HEK293 (cell line): Measurements from ENCODE around the gene DNMT1.

Source experiments
- CTCF ChIP-seq: fragments of 450-650 bp; formaldehyde crosslinking; IDR thresholded peaks from 2 replicates; pipeline ENCODE4 v1.5.1; 2016; ENCODE audit warnings: missing biosample characterization, missing genetic modification characterization
- PATZ1 ChIP-seq: fragments of 450-650 bp; formaldehyde crosslinking; IDR thresholded peaks from 2 replicates; pipeline ENCODE4 v1.5.1; 2016; ENCODE audit warnings: missing biosample characterization, missing genetic modification characterization
- SALL2 ChIP-seq: fragments of 450-650 bp; formaldehyde crosslinking; IDR thresholded peaks from 2 replicates; pipeline ENCODE4 v1.5.0; 2017; ENCODE audit warnings: missing biosample characterization, mild to moderate bottlenecking, missing genetic modification characterization, borderline replicate concordance
- SP2 ChIP-seq: fragments of 450-650 bp; formaldehyde crosslinking; IDR thresholded peaks from 2 replicates; pipeline ENCODE4 v1.5.1; 2016; ENCODE audit warnings: missing biosample characterization, missing genetic modification characterization
- TSHZ1 ChIP-seq: fragments of 450-650 bp; formaldehyde crosslinking; IDR thresholded peaks from 2 replicates; pipeline ENCODE4 v1.5.1; 2016; ENCODE audit warnings: missing biosample characterization, missing genetic modification characterization, borderline replicate concordance
- ZBTB11 ChIP-seq: fragments of 450-650 bp; formaldehyde crosslinking; conservative IDR thresholded peaks from 2 replicates; pipeline ENCODE4 v1.5.1; 2016; ENCODE audit warnings: low read depth, missing biosample characterization, missing genetic modification characterization
- ZNF24 ChIP-seq: fragments of 450-650 bp; formaldehyde crosslinking; IDR thresholded peaks from 2 replicates; pipeline ENCODE4 v1.5.1; 2016; ENCODE audit warnings: missing biosample characterization, missing genetic modification characterization
- ZNF664 ChIP-seq: fragments of 450-650 bp; formaldehyde crosslinking; IDR thresholded peaks from 2 replicates; pipeline ENCODE4 v1.5.1; 2016; ENCODE audit warnings: missing biosample characterization, missing genetic modification characterization

GRCh38 chr19:10141479-10141878 lies 53.3 kb downstream of the DNMT1 start:
- TF ChIP-seq TSHZ1 (tag by site-specific recombination) (no peak), ZNF664 (tag by site-specific recombination) (no peak), PATZ1 (tag by site-specific recombination) (no peak), CTCF (tag by site-specific recombination) (no peak), ZBTB11 (no peak), ZNF24 (tag by site-specific recombination) (no peak), SALL2 (no peak), SP2 (tag by site-specific recombination) (no peak)
